Body of pancreas (tissue), 4 donors: Measurements from ENCODE around the gene CD209. TPM values are rescaled to one million over a fixed set of nuclear protein-coding genes. Genes with fewer than 3 reads are reported as not detected.
"Not testable (repeated sequence)": the region's sequence is repeated elsewhere in the genome, so short reads cannot be mapped to it uniquely, and the experiment has no call there.

Experiments used
- ATAC-seq: fragments of 150-250 bp; one replicate; pipeline ENCODE4 v1.9.1; 2016
- DNase-seq, 4 donors: peaks; one replicate each; pipeline ENCODE4 v3.0.0-alpha.2; 2019
- H3K27ac ChIP-seq, 4 donors: fragments of 200-600 bp; sonication (generic); 1 replicate in 3 of 4; 2 replicates in 1 of 4; pipeline versions ENCODE4 v1.5.1 to v1.6.1; 2016 to 2019; ENCODE audit warnings: mild to moderate bottlenecking in 1 of 4, mixed read lengths in 1 of 4, moderate library complexity in 1 of 4
- H3K27me3 ChIP-seq, 2 donors: fragments of 200-600 bp; sonication (generic); one replicate each; pipeline ENCODE4 v1.6.0; 2016; ENCODE audit warnings: mild to moderate bottlenecking in 1 of 2
- H3K36me3 ChIP-seq, 2 donors: fragments of 200-600 bp; sonication (generic); replicated peaks in 1 of 2; 2 replicates each; pipeline ENCODE4 v1.5.1; 2016; ENCODE audit warnings: low read depth in 2 of 2; ENCODE audit not compliant: insufficient read depth in 1 of 2
- H3K4me1 ChIP-seq: fragments of 200-600 bp; sonication (generic); one replicate; pipeline ENCODE4 v1.6.0; 2016
- H3K4me3 ChIP-seq, 2 donors: fragments of 200-600 bp; sonication (generic); 1 replicate in 1 of 2; 2 replicates in 1 of 2; pipeline ENCODE4 v1.5.1; 2016 to 2019
- H3K9me3 ChIP-seq, 3 donors: fragments of 200-600 bp; sonication (generic); 1 replicate in 2 of 3; 2 replicates in 1 of 3; pipeline ENCODE4 v1.5.1; 2016
- CTCF ChIP-seq, 7 experiments: fragments of 450-650 bp in 4 of 7; fragments of 200-600 bp in 3 of 7; sonication (generic) in 3 of 7; IDR thresholded peaks; one replicate each; pipeline ENCODE4 v1.5.1; 2016 to 2019; ENCODE audit warnings: antibody characterized with exemption in 7 of 7
- POLR2A ChIP-seq, 3 donors: fragments of 450-650 bp; IDR thresholded peaks; one replicate each; pipeline ENCODE4 v1.6.1; 2016; ENCODE audit warnings: antibody characterized with exemption in 3 of 3, mild to moderate bottlenecking in 2 of 3
- WGBS, 2 donors: methylation state at CpG; one replicate each; pipeline ENCODE4 v1.1.5; 2017; 5-methylcytosine and 5-hydroxymethylcytosine counted together
- intact Hi-C: fragments of 100-400 bp; cut with DNase I; formaldehyde crosslinking; loops from one replicate; pipeline ENCODE4 v1.15.1; 2023
- total RNA-seq, 2 donors: library from RNA; depleted of rRNA; stranded (reverse); fragments of >200 nt; gene quantifications; one replicate each; pipeline ENCODE4 v1.1.0, GENCODE V29; 2016

CD209 gene
- total RNA-seq, 2 donors from 2014 or later, result 1.6 to 2.0 TPM

- DNase-seq (no peak), ATAC-seq (no peak)
- no peaks in the 10 kb centered on the region for H3K27me3 ChIP-seq
- H3K4me3 ChIP-seq, result no peak overlapping the region
- peaks cover 0 to 14% (median 0%) of the 10 kb centered on the region in 3 donors for H3K9me3 ChIP-seq
- no peak overlapping the region for H3K27ac ChIP-seq
- TF ChIP-seq POLR2A (IDR thresholded peaks at IDR 0.05) (no peak), CTCF (IDR thresholded peaks at IDR 0.05) (no peak)
- intact Hi-C loops, result no loop called here
- no peaks in the 10 kb centered on the region for H3K4me1 ChIP-seq
- whole genome bisulfite sequencing, 2 donors, result 29 to 32% methylated on average over 4 of the region's 4 CpGs
- H3K36me3 ChIP-seq, result no peaks in the 10 kb centered on the region
These were observed 8.9 kb upstream of the CD209 start for GRCh38 chr19:7756258-7756657.

- Histone ChIP-seq H3K27ac (no peak overlapping the region), H3K36me3 (no peaks in the 10 kb centered on the region), H3K4me1 (no peaks in the 10 kb centered on the region), H3K9me3 (peaks cover 0 to 5% (median 0%) of the 10 kb centered on the region in 3 donors), H3K27me3 (no peaks in the 10 kb centered on the region), H3K4me3 (no peak overlapping the region)
- 57 to 62% methylated on average over 12 of the region's 12 CpGs for WGBS, 2 donors
- TF ChIP-seq CTCF (IDR thresholded peaks at IDR 0.05), result no peak
- TF ChIP-seq POLR2A (IDR thresholded peaks at IDR 0.05), result no peak
- intact Hi-C loops, result no loop called here
- DNase-seq, result no peak
- ATAC-seq, result no peak
These were observed 3.9 kb upstream of the CD209 start for GRCh38 chr19:7751157-7751783.

GRCh38 chr19:7748756-7749155 lies 1.4 kb upstream of the CD209 start:
- H3K27me3 ChIP-seq, result no peaks in the 10 kb centered on the region
- no peaks in the 10 kb centered on the region for H3K4me1 ChIP-seq
- no peak for ATAC-seq
- no peaks in the 10 kb centered on the region for H3K36me3 ChIP-seq
- H3K4me3 ChIP-seq, result no peak overlapping the region
- no peak overlapping the region for H3K27ac ChIP-seq
- intact Hi-C loops, result no loop called here
- peak in 2 of 4 donors; percentile 9 to 30 for DNase-seq
- TF ChIP-seq CTCF (IDR thresholded peaks at IDR 0.05), result peak in 2 of 7 experiments; percentile 5 to 11
- no peak for TF ChIP-seq POLR2A (IDR thresholded peaks at IDR 0.05)
- H3K9me3 ChIP-seq, result no peaks in the 10 kb centered on the region
- WGBS, 2 donors, result 11 to 12% methylated on average over 4 of the region's 4 CpGs

- ATAC-seq (no peak), DNase-seq (no peak)
- Histone ChIP-seq H3K4me1 (no peaks in the 10 kb centered on the region), H3K4me3 (no peak overlapping the region), H3K36me3 (no peaks in the 10 kb centered on the region), H3K27me3 (no peaks in the 10 kb centered on the region), H3K9me3 (no peaks in the 10 kb centered on the region), H3K27ac (no peak overlapping the region)
- WGBS, 2 donors, result 60 to 75% methylated on average over 2 of the region's 2 CpGs
- TF ChIP-seq POLR2A (IDR thresholded peaks at IDR 0.05) (no peak), CTCF (IDR thresholded peaks at IDR 0.05) (no peak)
- intact Hi-C loops, result no loop called here
These were observed 837 bp upstream of the CD209 start for GRCh38 chr19:7748171-7748570.

GRCh38 chr19:7746306-7746705 lies 1.0 kb downstream of the CD209 start:
- H3K27me3 ChIP-seq, DNase-seq, H3K27ac ChIP-seq, H3K4me3 ChIP-seq, H3K9me3 ChIP-seq, ATAC-seq, H3K36me3 ChIP-seq, intact Hi-C loops, H3K4me1 ChIP-seq: not testable (repeated sequence)
- WGBS, 2 donors, result 50 to 65% methylated on average over 1 to 3 of the region's 4 CpGs
